HepG2 (cell line): ENCODE results near the gene KIF23. TPM values are rescaled to one million over a fixed set of nuclear protein-coding genes. Genes with fewer than 3 reads are reported as not detected.

Experiments used
- ATAC-seq: fragments of 200-7000 bp; cut with Tn5 transposase; 3 replicates; pipeline ENCODE4 v1.9.1; 2020; ENCODE audit warnings: mild to moderate bottlenecking, moderate library complexity
- BruUV-seq: library from RNA; stranded (reverse); fragments of 400-500 nt; replicated peaks from 2 replicates; lab custom pipeline; 2021; lab: Mats Ljungman, UMichigan
- CTCF ChIA-PET: fragments of 300-600 bp; formaldehyde crosslinking; extraction: SDS; loops from one replicate; lab custom pipeline; 2021; ENCODE audit warnings: low total read pairs, inconsistent platforms, low intra/inter-chr PET ratio; lab: Yijun Ruan, JAX
- POLR2A ChIA-PET: fragments of 350-600 bp; sonication (Branson Sonifier 250); formaldehyde crosslinking; loops from one replicate; lab custom pipeline; 2020; ENCODE audit warnings: antibody characterized with exemption, inconsistent platforms; lab: Yijun Ruan, JAX
- DNase-seq: peaks from one replicate; pipeline ENCODE4 v3.0.0-alpha.2; 2015; ENCODE audit warnings: low spot score
- FAIRE-seq: peaks from 3 replicates; lab custom pipeline; 2011; peaks lifted over from hg19 to GRCh38; lab: Jason Lieb, UNC
- H2AFZ ChIP-seq: one replicate; pipeline ENCODE4 v1.6.1; 2011; ENCODE audit warnings: low read length, inconsistent platforms
- H3K27ac ChIP-seq: fragments of 300-600 bp; 3 replicates; pipeline ENCODE4 v1.8.0; 2011; ENCODE audit warnings: mixed run types, mild to moderate bottlenecking, mixed read lengths, low read length, inconsistent platforms; ENCODE audit not compliant: insufficient read depth; ENCODE audit errors: extremely low read length
- H3K27me3 ChIP-seq, 2 experiments: fragments of 200-600 bp in 1 of 2; 2 replicates in 1 of 2; 3 replicates in 1 of 2; pipeline versions ENCODE4 v1.6.0 to v1.8.0; 2011; ENCODE audit warnings: low read length in 2 of 2, mild to moderate bottlenecking in 2 of 2, moderate library complexity in 2 of 2, inconsistent platforms in 1 of 2; ENCODE audit not compliant: insufficient read depth in 2 of 2, control insufficient read depth in 1 of 2
- H3K36me3 ChIP-seq, 2 experiments: fragments of 200-600 bp in 1 of 2; replicated peaks in 1 of 2; 2 replicates in 1 of 2; 3 replicates in 1 of 2; pipeline versions ENCODE4 v1.5.1 to v1.8.0; 2011; ENCODE audit warnings: low read length in 2 of 2, inconsistent platforms in 1 of 2; ENCODE audit not compliant: insufficient read depth in 2 of 2, control insufficient read depth in 1 of 2
- H3K4me1 ChIP-seq: 2 replicates; pipeline ENCODE4 v1.5.1; 2012; ENCODE audit warnings: low read length, inconsistent platforms; ENCODE audit not compliant: insufficient read depth
- H3K4me2 ChIP-seq: 2 replicates; pipeline ENCODE4 v1.6.0; 2011; ENCODE audit warnings: low read depth, low read length, inconsistent platforms
- H3K4me3 ChIP-seq, 3 experiments: fragments of 200-600 bp in 1 of 3; sonication (generic), shearing (Covaris generic) in 1 of 3; replicated peaks in 1 of 3; 2 replicates each; pipeline ENCODE4 v1.5.1; 2011 to 2016; ENCODE audit warnings: low read length in 3 of 3, inconsistent platforms in 2 of 3, low read depth in 2 of 3, mild to moderate bottlenecking in 2 of 3, control low read depth in 1 of 3, mixed read lengths in 1 of 3; ENCODE audit not compliant: insufficient read depth in 1 of 3
- H3K79me2 ChIP-seq: one replicate; pipeline ENCODE4 v1.6.1; 2011; ENCODE audit warnings: low read length, inconsistent platforms; ENCODE audit not compliant: insufficient read depth
- H3K9ac ChIP-seq: 2 replicates; pipeline ENCODE4 v1.6.0; 2011; ENCODE audit warnings: mild to moderate bottlenecking, low read depth, low read length, inconsistent platforms; ENCODE audit not compliant: insufficient read depth
- H3K9me3 ChIP-seq: 2 replicates; pipeline ENCODE4 v1.5.1; 2012; ENCODE audit warnings: mild to moderate bottlenecking, low read length
- H4K20me1 ChIP-seq: 2 replicates; pipeline ENCODE4 v1.6.0; 2011; ENCODE audit warnings: inconsistent platforms, mild to moderate bottlenecking, low read length, moderate library complexity; ENCODE audit not compliant: insufficient read depth
- AGO2 ChIP-seq: fragments of 200-400 bp; formaldehyde crosslinking; optimal IDR thresholded peaks from 2 replicates; pipeline ENCODE3; 2017; ENCODE audit warnings: mild to moderate bottlenecking, low read depth, low read length, moderate library complexity
- MBD4 ChIP-seq: IDR thresholded peaks from 2 replicates; pipeline ENCODE4 v1.6.1; 2012; ENCODE audit warnings: low read length, inconsistent platforms, borderline replicate concordance
- PAF1 ChIP-seq: IDR thresholded peaks from 2 replicates; pipeline ENCODE4 v1.6.1; 2016; ENCODE audit warnings: missing genetic modification reagents, missing compliant biosample characterization
- POLR2A ChIP-seq, 2 experiments: IDR thresholded peaks; 2 replicates each; pipeline ENCODE4 v1.6.1; 2011; ENCODE audit warnings: low read depth in 2 of 2, low read length in 2 of 2, mild to moderate bottlenecking in 1 of 2, moderate library complexity in 1 of 2; ENCODE audit not compliant: insufficient read depth in 1 of 2
- POLR2AphosphoS2 ChIP-seq: IDR thresholded peaks from 2 replicates; pipeline ENCODE4 v1.6.1; 2011; ENCODE audit warnings: low read depth, low read length, improper control_type of control experiment
- POLR2AphosphoS5 ChIP-seq: IDR thresholded peaks from 2 replicates; pipeline ENCODE4 v1.6.1; 2012; ENCODE audit warnings: low read depth, low read length
- POLR2G ChIP-seq: fragments of 200-400 bp; formaldehyde crosslinking; IDR thresholded peaks from 2 replicates; pipeline ENCODE4 v1.6.1; 2018; ENCODE audit warnings: mild to moderate bottlenecking, low read depth, low read length, moderate library complexity
- ZC3H4 ChIP-seq: sonication (generic); formaldehyde crosslinking; IDR thresholded peaks from 2 replicates; pipeline ENCODE4 v1.4.0; 2020; ENCODE audit warnings: missing genetic modification reagents, borderline replicate concordance
- ZNF124 ChIP-seq: sonication (generic); formaldehyde crosslinking; IDR thresholded peaks from 2 replicates; pipeline ENCODE4 v1.4.0; 2020; ENCODE audit warnings: missing genetic modification reagents
- WGBS: methylation state at CpG from one replicate; pipeline ENCODE4 v1.1.6; 2017; ENCODE audit warnings: low lambda C conversion rate; 5-methylcytosine and 5-hydroxymethylcytosine counted together
- in situ Hi-C: cut with HindIII; loops from 2 replicates; pipeline ENCODE4 v1.10.0; 2017; ENCODE audit warnings: low pct_unique_long_range_greater_than_20kb; ENCODE audit not compliant: extremely low pct_ligation_motif_present
- intact Hi-C: fragments of 100-400 bp; cut with micrococcal nuclease; formaldehyde crosslinking; loops from one replicate; pipeline ENCODE4 v1.10.0; 2022; ENCODE audit not compliant: unreplicated experiment
- polyA plus RNA-seq, 8 experiments: library from polyadenylated mRNA; depleted of rRNA in 3 of 8; stranded (reverse) in 7 of 8; unstranded in 1 of 8; fragments of >200 nt; fragmentation: Illumina TruSeq in 4 of 8; extraction: Trizol in 4 of 8; gene quantifications; 2 replicates each; pipeline versions ENCODE4 v1.2.1 to v1.2.3, GENCODE V29; 2011 to 2016; ENCODE audit warnings: low read depth in 4 of 8, missing spikeins in 1 of 8, mixed read lengths in 1 of 8; ENCODE audit not compliant: insufficient read depth in 1 of 8
- total RNA-seq, 5 experiments: library from RNA; depleted of rRNA; stranded (reverse); fragments of >200 nt; fragmentation: Illumina TruSeq; extraction: Trizol; gene quantifications; 2 replicates each; pipeline ENCODE4 v1.2.3, GENCODE V29; 2016; ENCODE audit warnings: low read depth in 1 of 5
- TF ChIP-seq, protein P1 (sequence below): sonication (generic); formaldehyde crosslinking; IDR thresholded peaks from 2 replicates; pipeline ENCODE4 v1.4.0; 2020; ENCODE audit warnings: missing genetic modification reagents
- TF ChIP-seq, protein P2 (sequence below): sonication (generic); formaldehyde crosslinking; IDR thresholded peaks from 2 replicates; pipeline ENCODE4 v1.5.0; 2020; ENCODE audit warnings: missing genetic modification reagents

Gene KIF23
- total and polyA plus RNA-seq, 2 of the 13 experiments (the other 11 are each of a cell fraction or from before 2014, with no cell fraction given) = 11.3 to 38.1 TPM

GRCh38 chr15:69457304-69458280, 43.4 kb downstream of the KIF23 start:
- ChIA-PET POLR2A (interaction anchor here (0.9 kb wide), 1 partner anchor 99 kb away, joined by 3 read pairs; no protein-coding TSS in a partner anchor), CTCF (no interaction called here)
- TF ChIP-seq ZC3H4 (CRISPR knock-in tag) = 0 out of 2 replicates have a peak, but pooled peaks have one; percentile 73
- TF ChIP-seq, protein P1, sequence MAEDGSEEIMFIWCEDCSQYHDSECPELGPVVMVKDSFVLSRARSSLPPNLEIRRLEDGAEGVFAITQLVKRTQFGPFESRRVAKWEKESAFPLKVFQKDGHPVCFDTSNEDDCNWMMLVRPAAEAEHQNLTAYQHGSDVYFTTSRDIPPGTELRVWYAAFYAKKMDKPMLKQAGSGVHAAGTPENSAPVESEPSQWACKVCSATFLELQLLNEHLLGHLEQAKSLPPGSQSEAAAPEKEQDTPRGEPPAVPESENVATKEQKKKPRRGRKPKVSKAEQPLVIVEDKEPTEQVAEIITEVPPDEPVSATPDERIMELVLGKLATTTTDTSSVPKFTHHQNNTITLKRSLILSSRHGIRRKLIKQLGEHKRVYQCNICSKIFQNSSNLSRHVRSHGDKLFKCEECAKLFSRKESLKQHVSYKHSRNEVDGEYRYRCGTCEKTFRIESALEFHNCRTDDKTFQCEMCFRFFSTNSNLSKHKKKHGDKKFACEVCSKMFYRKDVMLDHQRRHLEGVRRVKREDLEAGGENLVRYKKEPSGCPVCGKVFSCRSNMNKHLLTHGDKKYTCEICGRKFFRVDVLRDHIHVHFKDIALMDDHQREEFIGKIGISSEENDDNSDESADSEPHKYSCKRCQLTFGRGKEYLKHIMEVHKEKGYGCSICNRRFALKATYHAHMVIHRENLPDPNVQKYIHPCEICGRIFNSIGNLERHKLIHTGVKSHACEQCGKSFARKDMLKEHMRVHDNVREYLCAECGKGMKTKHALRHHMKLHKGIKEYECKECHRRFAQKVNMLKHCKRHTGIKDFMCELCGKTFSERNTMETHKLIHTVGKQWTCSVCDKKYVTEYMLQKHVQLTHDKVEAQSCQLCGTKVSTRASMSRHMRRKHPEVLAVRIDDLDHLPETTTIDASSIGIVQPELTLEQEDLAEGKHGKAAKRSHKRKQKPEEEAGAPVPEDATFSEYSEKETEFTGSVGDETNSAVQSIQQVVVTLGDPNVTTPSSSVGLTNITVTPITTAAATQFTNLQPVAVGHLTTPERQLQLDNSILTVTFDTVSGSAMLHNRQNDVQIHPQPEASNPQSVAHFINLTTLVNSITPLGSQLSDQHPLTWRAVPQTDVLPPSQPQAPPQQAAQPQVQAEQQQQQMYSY = no peak
- TF ChIP-seq, protein P2, sequence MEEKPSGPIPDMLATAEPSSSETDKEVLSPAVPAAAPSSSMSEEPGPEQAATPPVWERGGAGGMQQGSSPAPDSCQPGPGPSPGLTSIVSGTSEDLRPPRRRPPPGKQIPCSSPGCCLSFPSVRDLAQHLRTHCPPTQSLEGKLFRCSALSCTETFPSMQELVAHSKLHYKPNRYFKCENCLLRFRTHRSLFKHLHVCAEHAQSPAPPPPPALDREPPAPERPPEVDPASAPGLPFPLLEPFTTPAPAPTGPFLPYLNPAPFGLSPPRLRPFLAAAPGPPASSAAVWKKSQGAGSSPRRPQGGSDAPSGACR (CRISPR knock-in tag) = no peak
- TF ChIP-seq POLR2G = peak; percentile 15; the same call in 1 of the 2 replicates
- TF ChIP-seq MBD4 = peak; percentile 30; the same call in 1 of the 2 replicates
- TF ChIP-seq POLR2AphosphoS5 = peak; percentile 16; the same call in 1 of the 2 replicates
- peak; percentile 95 for TF ChIP-seq PAF1 (CRISPR knock-in tag)
- peak; percentile 48; the same call in 1 of the 2 replicates for TF ChIP-seq POLR2AphosphoS2
- TF ChIP-seq AGO2 = peak; percentile 59
- TF ChIP-seq POLR2A (IDR thresholded peaks at IDR 0.05; ENCODE audit: insufficient read depth in 1 of 2, low read depth in 2 of 2, low read length in 2 of 2) = peak; percentile 44 to 57; a peak in 3 of 4 replicates
- no peak for TF ChIP-seq ZNF124
- Histone ChIP-seq H3K9ac (no peak overlapping the region), H3K4me1 (peaks cover 45% of the 10 kb centered on the region), H3K4me3 (no peak overlapping the region), H3K79me2 (peaks cover 31% of the 10 kb centered on the region), H3K4me2 (no peak overlapping the region), H2AFZ (no peak overlapping the region), H3K9me3 (no peaks in the 10 kb centered on the region), H3K27me3 (no peaks in the 10 kb centered on the region; a peak in 1 of 5 replicates), H3K27ac (no peak overlapping the region), H4K20me1 (peaks cover 40% of the 10 kb centered on the region), H3K36me3 (peaks cover 5 to 23% of the 10 kb centered on the region in 2 experiments; a peak in 4 of 5 replicates)
- no TSS peak for BruUV-seq
- 90% methylated on average over 8 of the region's 8 CpGs for WGBS
- no peak; the same call in 2 of the 3 replicates for ATAC-seq
- no peak for DNase-seq
- in situ Hi-C loops (loop anchor here (25.0 kb wide), 2 partner anchors 630 to 645 kb away; partner anchors contain the start of genes ANP32A and TLE3), intact Hi-C loops (no loop called here)
- FAIRE-seq = no peak
